GM19463 (cell line): Measurements from ENCODE around the gene TEX14.

ENCODE experiments used
- ATAC-seq: cut with Tn5 transposase; IDR thresholded peaks from one replicate; pipeline ENCODE4 v1.9.1; 2021; ENCODE audit warnings: mild to moderate bottlenecking, moderate library complexity; ENCODE audit not compliant: unreplicated experiment

The TEX14 gene

GRCh38 chr17:58507123-58507634 lies 184.7 kb downstream of the TEX14 start:
- no peak for ATAC-seq
